T-cell (primary cell): Measurements from ENCODE around the gene AKR1D1. TPM values are rescaled to one million over a fixed set of nuclear protein-coding genes. Genes with fewer than 3 reads are reported as not detected.

ENCODE experiments used
- ATAC-seq, 4 experiments: fragments of 200-7000 bp in 3 of 4; fragments of 150-1000 bp in 1 of 4; cut with Tn5 transposase; replicated peaks in 1 of 4; 1 replicate in 3 of 4; 2 replicates in 1 of 4; pipeline ENCODE4 v1.10.0; 2021; ENCODE audit warnings: moderate library complexity in 3 of 4, mild to moderate bottlenecking in 2 of 4, moderate number of reproducible peaks in 1 of 4
- CTCF ChIA-PET, 2 donors: fragments of 300-600 bp; sonication (Branson Sonifier 250); formaldehyde crosslinking; loops; one replicate each; lab custom pipeline; 2022; ENCODE audit warnings: antibody characterized with exemption in 2 of 2; lab: Charles Lee
- POLR2A ChIA-PET, 2 donors: fragments of 300-600 bp; sonication (Branson Sonifier 250); formaldehyde crosslinking; loops; one replicate each; lab custom pipeline; 2022; ENCODE audit warnings: antibody characterized with exemption in 2 of 2; lab: Charles Lee
- DNase-seq, 35 experiments: peaks; one replicate each; pipeline versions ENCODE4 v3.0.0 to v3.0.0-alpha.2; 2013 to 2023
- H3K27ac ChIP-seq: one replicate; pipeline ENCODE4 v1.5.1; 2013; ENCODE audit warnings: low read length
- H3K27me3 ChIP-seq, 2 experiments: replicated peaks in 1 of 2; 1 replicate in 1 of 2; 2 replicates in 1 of 2; pipeline versions ENCODE4 v1.6.1 to v1.7.0; 2013; ENCODE audit warnings: low read length in 1 of 2, mixed read lengths in 1 of 2; ENCODE audit not compliant: control insufficient read depth in 2 of 2, insufficient read depth in 2 of 2; ENCODE audit errors: extremely low read depth in 1 of 2
- H3K36me3 ChIP-seq, 2 donors: 1 replicate in 1 of 2; 2 replicates in 1 of 2; pipeline versions ENCODE4 v1.6.1 to v1.7.0; 2013; ENCODE audit warnings: low read length in 1 of 2; ENCODE audit not compliant: control insufficient read depth in 2 of 2, insufficient read depth in 1 of 2; ENCODE audit errors: extremely low read depth in 1 of 2
- H3K4me1 ChIP-seq, 2 experiments: 1 replicate in 1 of 2; 2 replicates in 1 of 2; pipeline versions ENCODE4 v1.6.1 to v1.7.0; 2013; ENCODE audit warnings: low read length in 2 of 2, mixed read lengths in 1 of 2; ENCODE audit not compliant: insufficient read depth in 2 of 2, control insufficient read depth in 1 of 2; ENCODE audit errors: extremely low read depth in 1 of 2
- H3K4me3 ChIP-seq, 2 donors: 1 replicate in 1 of 2; 2 replicates in 1 of 2; pipeline versions ENCODE4 v1.5.1 to v1.7.0; 2013; ENCODE audit warnings: mild to moderate bottlenecking in 2 of 2, low read length in 1 of 2, moderate library complexity in 1 of 2; ENCODE audit not compliant: control insufficient read depth in 1 of 2; ENCODE audit errors: extremely low read depth in 1 of 2
- H3K9me3 ChIP-seq: 2 replicates; pipeline ENCODE4 v1.7.0; 2013
- H3K27ac Mint-ChIP-seq, 2 donors: one replicate each; pipeline ENCODE4 v1.8.0; 2020 to 2021; ENCODE audit warnings: mild to moderate bottlenecking in 2 of 2, mixed read lengths in 2 of 2
- H3K27me3 Mint-ChIP-seq, 2 donors: one replicate each; pipeline ENCODE4 v1.8.0; 2021 to 2022; ENCODE audit warnings: mixed read lengths in 2 of 2
- H3K36me3 Mint-ChIP-seq: one replicate; pipeline ENCODE4 v1.8.0; 2021; ENCODE audit warnings: mixed read lengths
- H3K4me1 Mint-ChIP-seq, 3 donors: one replicate each; pipeline ENCODE4 v1.8.0; 2020 to 2022; ENCODE audit warnings: mixed read lengths in 3 of 3, mild to moderate bottlenecking in 1 of 3
- H3K4me3 Mint-ChIP-seq, 3 donors: one replicate each; pipeline ENCODE4 v1.8.0; 2020 to 2022; ENCODE audit warnings: mild to moderate bottlenecking in 3 of 3, mixed read lengths in 3 of 3, moderate library complexity in 3 of 3
- H3K9me3 Mint-ChIP-seq, 3 donors: one replicate each; pipeline ENCODE4 v1.8.0; 2020 to 2022; ENCODE audit warnings: mixed read lengths in 3 of 3
- WGBS: methylation state at CpG from one replicate; pipeline ENCODE4 v1.1.5; 2013; ENCODE audit warnings: missing lambda C conversion rate; ENCODE audit not compliant: insufficient coverage; 5-methylcytosine and 5-hydroxymethylcytosine counted together
- total RNA-seq, 35 experiments: library from RNA in 6 of 35; stranded (reverse) in 6 of 35; fragments of 120-200 nt in 1 of 35; gene quantifications; one replicate each; pipeline versions ENCODE4 v1.2.1 to v1.2.4 and lab custom pipeline; 2013 to 2026

Gene AKR1D1
- total RNA-seq, 5 donors from 2014 or later (not counting 1 experiment from before 2014, with no cell fraction given): 0.20 TPM; not detected in 4

DNA sequence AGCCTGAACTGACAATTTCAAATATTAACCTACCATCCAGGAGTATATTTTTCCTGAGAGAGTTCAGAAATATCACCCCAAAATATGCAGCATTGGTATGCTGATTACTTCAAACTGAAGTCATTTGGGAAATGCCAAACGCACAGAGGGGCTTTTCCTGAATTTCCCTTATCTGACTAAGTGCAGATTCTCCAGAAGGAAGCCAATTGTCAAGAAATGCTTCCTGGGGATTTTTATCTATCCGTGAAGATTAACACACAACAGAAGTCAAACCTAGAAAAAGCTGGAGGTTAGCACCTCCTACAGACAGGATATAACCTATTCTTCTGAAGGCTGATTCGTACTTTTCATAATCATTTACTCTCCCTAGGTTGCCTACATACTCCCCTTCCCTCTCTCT, 91.0 kb downstream of the AKR1D1 start:
- Mint-ChIP-seq H3K27ac (no peak overlapping the region), H3K9me3 (peaks cover 3 to 14% (median 11%) of the 10 kb centered on the region in 3 donors), H3K27me3 (peaks cover 12 to 21% of the 10 kb centered on the region in 2 donors), H3K36me3 (peaks cover 4% of the 10 kb centered on the region), H3K4me1 (peaks cover 0 to 2% (median 0%) of the 10 kb centered on the region in 3 donors), H3K4me3 (no peak overlapping the region)
- Histone ChIP-seq H3K36me3 (no peaks in the 10 kb centered on the region), H3K4me3 (no peak overlapping the region), H3K4me1 (peaks cover 0 to 2% of the 10 kb centered on the region in 2 experiments), H3K27me3 (peaks cover 0 to 7% of the 10 kb centered on the region in 2 experiments), H3K27ac (no peak overlapping the region), H3K9me3 (no peaks in the 10 kb centered on the region)
- no CpG with 5 or more reads among the region's 3 CpGs for WGBS
- CTCF ChIA-PET: no interaction called here
- ATAC-seq (no peak), DNase-seq (no peak)
- POLR2A ChIA-PET: no interaction called here

DNA sequence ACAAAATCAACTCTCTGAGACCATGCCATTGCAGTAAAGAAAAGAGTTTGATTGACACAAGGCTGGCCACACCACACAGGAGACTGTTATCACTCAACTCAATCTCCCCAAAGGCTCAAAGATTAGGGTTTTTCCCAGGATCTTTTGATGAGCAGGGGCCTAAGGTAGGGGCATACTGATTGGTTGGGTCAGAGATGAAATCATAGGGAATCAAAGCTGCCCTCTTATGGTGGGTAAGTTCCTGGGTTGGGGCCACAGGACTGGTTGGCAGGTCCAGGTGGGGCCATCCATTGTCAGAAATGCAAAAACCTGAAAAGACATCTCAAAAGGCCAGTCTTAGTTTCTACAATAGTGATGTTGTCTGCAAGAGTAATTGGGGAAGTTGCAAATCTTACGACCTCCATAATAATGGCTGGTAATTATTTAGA, 91.6 kb downstream of the AKR1D1 start:
- ChIA-PET CTCF (no interaction called here), POLR2A (no interaction called here)
- Mint-ChIP-seq H3K36me3 (peaks cover 4% of the 10 kb centered on the region), H3K27me3 (peaks cover 15 to 25% of the 10 kb centered on the region in 2 donors), H3K9me3 (peaks cover 3 to 14% (median 11%) of the 10 kb centered on the region in 3 donors), H3K4me1 (peaks cover 0 to 2% (median 0%) of the 10 kb centered on the region in 3 donors), H3K27ac (no peak overlapping the region), H3K4me3 (no peak overlapping the region)
- Histone ChIP-seq H3K9me3 (no peaks in the 10 kb centered on the region), H3K27ac (no peak overlapping the region), H3K36me3 (no peaks in the 10 kb centered on the region), H3K4me1 (peaks cover 0 to 2% of the 10 kb centered on the region in 2 experiments), H3K27me3 (peaks cover 0 to 12% of the 10 kb centered on the region in 2 experiments), H3K4me3 (no peak overlapping the region)
- no CpG with 5 or more reads among the region's 1 CpG for WGBS
- no peak for DNase-seq
- ATAC-seq: no peak

Other genes with a start within 250 kb of the AKR1D1 start
- not detected for gene DGKI, start 229.5 kb upstream of the AKR1D1 start, total RNA-seq
- 10 to 100 TPM; 21.1 to 40.8 (median 28.9) TPM for gene CREB3L2, start 74.4 kb upstream of the AKR1D1 start, total RNA-seq